Activated naive CD4-positive, alpha-beta T cell treated with anti-CD3 and anti-CD28 coated beads, Interleukin-2, amount 50 U/mL, for 24 hours (primary cell): ENCODE measurements around the gene BNIP1.

Experiments
- H3K27ac Mint-ChIP-seq: one replicate; pipeline ENCODE4 v1.8.0; 2021; ENCODE audit warnings: mild to moderate bottlenecking, mixed read lengths
- H3K27me3 Mint-ChIP-seq: one replicate; pipeline ENCODE4 v1.8.0; 2021; ENCODE audit warnings: mixed read lengths
- H3K36me3 Mint-ChIP-seq: one replicate; pipeline ENCODE4 v1.8.0; 2021; ENCODE audit warnings: mixed read lengths
- H3K4me1 Mint-ChIP-seq: one replicate; pipeline ENCODE4 v1.8.0; 2021; ENCODE audit warnings: mixed read lengths
- H3K4me3 Mint-ChIP-seq: one replicate; pipeline ENCODE4 v1.8.0; 2021; ENCODE audit warnings: mild to moderate bottlenecking, mixed read lengths
- H3K9me3 Mint-ChIP-seq: one replicate; pipeline ENCODE4 v1.8.0; 2021; ENCODE audit warnings: mixed read lengths

The BNIP1 gene

DNA sequence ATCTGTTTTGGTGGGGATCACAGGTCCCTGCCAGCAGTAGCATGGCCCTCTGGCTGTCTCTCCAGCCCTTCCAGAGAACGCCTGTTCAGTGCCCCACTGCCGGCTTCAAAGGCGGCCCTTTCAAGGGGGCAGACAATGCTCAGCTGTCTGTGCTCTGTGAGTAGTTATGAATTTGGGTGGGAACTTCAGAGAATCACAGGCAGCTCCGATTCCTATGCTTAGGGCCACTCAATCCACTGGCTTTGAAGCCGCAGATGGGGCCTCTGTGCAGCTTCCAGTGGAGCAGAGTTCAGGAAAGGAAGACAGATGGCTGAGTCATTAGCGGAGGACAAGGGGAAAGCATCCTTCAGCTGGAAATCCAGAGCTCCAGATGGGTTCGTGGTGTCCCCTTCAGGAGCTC lies 48.2 kb downstream of the BNIP1 start:
- no peaks in the 10 kb centered on the region for H3K4me1 Mint-ChIP-seq
- no peaks in the 10 kb centered on the region for H3K9me3 Mint-ChIP-seq
- no peaks in the 10 kb centered on the region for H3K36me3 Mint-ChIP-seq
- H3K27ac Mint-ChIP-seq, result no peak overlapping the region
- H3K27me3 Mint-ChIP-seq, result peaks cover 1% of the 10 kb centered on the region
- no peak overlapping the region for H3K4me3 Mint-ChIP-seq

DNA sequence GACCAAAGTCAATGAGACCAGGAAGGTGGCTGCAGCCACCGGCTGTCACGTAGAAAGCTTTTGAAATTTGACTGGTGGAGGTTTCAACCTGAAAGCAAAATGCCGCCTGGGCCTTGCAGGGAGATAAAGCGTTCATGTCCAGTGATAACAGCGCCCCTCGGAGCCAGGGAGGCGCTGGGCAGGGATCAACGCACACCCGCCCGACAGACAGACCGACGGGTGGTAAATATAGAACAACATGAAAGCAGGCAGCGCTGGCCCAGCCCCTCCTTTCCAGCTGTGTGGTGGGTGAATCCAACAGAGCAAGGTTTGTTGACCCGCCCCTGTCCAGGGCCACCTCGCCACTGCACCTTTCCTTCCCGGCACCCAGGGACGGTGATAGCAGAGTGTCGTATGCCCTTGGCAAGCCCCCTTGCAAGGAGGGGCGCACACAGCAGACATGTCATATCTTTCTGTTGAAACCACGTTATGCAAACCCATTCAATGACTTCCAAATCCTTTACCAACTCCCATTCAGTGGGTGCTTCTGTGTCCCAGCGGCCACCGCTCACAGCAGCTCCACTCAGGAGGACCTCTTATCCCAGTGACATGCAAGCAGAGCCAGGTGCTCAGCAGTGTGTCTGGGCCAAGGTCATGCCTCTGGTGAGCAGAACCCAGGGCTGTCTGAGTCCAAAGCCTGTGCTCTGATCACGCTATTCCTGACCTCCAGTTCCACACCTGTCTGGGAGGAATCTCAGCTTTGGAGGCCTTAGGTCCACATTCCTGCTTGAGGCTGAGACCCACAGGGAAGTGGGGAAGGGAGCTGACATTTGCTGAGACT lies 52.0 kb downstream of the BNIP1 start:
- Mint-ChIP-seq H3K4me1 (no peaks in the 10 kb centered on the region), H3K4me3 (no peak overlapping the region), H3K27me3 (peaks cover 7% of the 10 kb centered on the region), H3K9me3 (peaks cover 6% of the 10 kb centered on the region), H3K36me3 (peaks cover 4% of the 10 kb centered on the region), H3K27ac (no peak overlapping the region)

DNA sequence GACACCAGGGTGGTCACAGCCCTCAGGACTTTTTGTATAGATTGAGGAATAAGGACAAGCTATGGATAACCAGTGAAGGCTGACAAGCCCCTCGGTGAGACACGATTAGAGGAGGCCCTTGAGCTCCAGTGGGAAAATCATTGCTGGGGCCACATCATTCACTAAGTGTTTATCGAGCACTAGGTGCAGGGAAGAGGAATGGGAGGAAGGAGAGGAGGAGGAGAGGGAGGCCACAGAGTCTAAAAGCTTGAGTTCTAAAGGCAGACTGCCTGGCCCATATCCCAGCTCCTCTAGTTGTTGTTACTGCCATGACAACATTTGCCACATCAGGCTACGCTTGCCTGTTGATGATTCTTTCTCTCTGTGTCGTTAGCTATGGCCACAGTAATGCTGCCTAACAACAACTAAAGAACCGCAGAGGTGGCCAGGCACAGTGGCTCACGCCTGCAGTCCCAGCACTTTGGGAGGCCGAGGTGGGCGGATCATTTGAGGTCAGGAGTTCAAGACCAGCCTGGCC lies 53.1 kb downstream of the BNIP1 start:
- Mint-ChIP-seq H3K27me3 (peaks cover 9% of the 10 kb centered on the region), H3K27ac (no peak overlapping the region), H3K4me1 (no peaks in the 10 kb centered on the region), H3K4me3 (no peak overlapping the region), H3K36me3 (peaks cover 4% of the 10 kb centered on the region), H3K9me3 (peaks cover 6% of the 10 kb centered on the region)

DNA sequence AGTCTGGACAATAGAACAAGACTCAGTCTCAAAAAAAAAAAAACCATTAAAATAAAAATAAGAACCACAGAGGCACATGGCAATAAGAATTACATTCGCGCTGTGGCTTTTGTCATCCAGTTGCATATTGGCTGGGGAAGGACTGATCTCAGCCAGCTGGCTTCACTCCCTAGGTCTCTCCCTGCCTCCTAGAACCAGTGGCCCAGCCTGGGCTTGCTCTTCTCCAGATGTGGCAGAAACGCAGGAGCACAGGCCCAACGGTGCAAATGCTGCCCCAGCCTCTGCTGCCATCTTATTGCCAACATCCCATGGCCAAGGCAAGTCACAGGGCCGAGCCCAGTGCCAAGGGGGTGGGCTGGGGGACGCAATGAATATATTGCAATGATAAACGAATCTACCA lies 53.7 kb downstream of the BNIP1 start:
- Mint-ChIP-seq H3K9me3 (peaks cover 6% of the 10 kb centered on the region), H3K27me3 (peaks cover 11% of the 10 kb centered on the region), H3K27ac (no peak overlapping the region), H3K36me3 (peaks cover 4% of the 10 kb centered on the region), H3K4me1 (no peaks in the 10 kb centered on the region), H3K4me3 (no peak overlapping the region)

DNA sequence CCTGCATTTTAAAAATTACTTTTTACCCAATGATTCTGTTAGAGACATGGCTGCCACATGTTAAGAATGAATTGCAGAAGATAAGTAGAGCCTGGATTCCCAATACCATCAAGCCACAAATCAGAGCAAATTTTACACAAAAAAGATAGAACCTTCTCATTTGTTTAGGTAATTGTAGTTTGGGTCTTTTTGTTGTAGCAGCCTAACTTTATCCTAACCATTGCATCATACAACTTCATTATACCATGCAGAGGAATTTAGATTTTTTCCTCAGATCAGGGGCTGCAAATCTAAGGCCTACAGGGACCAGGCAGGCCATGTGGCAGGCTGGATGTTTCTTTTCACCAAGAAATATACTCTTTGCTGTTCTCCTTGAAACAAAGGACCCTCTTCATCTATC lies 56.0 kb downstream of the BNIP1 start:
- no peak overlapping the region for H3K4me3 Mint-ChIP-seq
- no peak overlapping the region for H3K27ac Mint-ChIP-seq
- H3K9me3 Mint-ChIP-seq, result peaks cover 6% of the 10 kb centered on the region
- H3K27me3 Mint-ChIP-seq, result peaks cover 21% of the 10 kb centered on the region
- H3K36me3 Mint-ChIP-seq, result peaks cover 4% of the 10 kb centered on the region
- no peaks in the 10 kb centered on the region for H3K4me1 Mint-ChIP-seq

DNA sequence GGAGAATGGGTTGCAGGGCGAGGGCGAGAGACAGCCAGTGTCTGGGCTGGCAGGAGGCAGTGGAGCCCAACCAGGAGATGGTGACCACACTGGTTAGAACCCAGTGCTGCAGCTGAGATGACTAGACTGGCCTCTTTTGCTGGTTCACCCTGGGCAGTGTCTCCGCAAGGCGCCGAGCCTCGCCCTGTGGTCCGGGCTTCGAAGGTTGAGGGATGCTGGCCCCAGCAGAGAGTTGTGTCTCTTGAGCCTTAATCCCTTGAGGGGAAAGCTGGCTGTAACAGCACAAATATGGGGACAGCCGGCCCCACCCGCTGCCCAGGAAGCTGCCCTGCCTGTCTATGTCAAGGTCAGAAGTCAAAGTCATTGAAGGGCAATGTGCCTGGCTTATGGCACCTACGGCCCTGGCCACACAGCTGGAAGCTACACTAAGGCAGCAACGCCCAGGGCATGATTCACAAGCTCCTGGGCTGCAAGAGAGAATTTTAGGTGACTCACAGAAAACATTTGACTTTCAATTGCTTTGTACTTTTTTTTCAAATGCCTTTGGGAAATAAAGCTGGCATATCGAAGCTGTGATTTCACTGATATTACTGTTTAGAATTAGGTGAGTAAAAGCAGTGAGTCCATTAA lies 57.4 kb downstream of the BNIP1 start:
- Mint-ChIP-seq H3K4me3 (no peak overlapping the region), H3K9me3 (peaks cover 6% of the 10 kb centered on the region), H3K27ac (no peak overlapping the region), H3K36me3 (peaks cover 4% of the 10 kb centered on the region), H3K4me1 (no peaks in the 10 kb centered on the region), H3K27me3 (peaks cover 23% of the 10 kb centered on the region)

DNA sequence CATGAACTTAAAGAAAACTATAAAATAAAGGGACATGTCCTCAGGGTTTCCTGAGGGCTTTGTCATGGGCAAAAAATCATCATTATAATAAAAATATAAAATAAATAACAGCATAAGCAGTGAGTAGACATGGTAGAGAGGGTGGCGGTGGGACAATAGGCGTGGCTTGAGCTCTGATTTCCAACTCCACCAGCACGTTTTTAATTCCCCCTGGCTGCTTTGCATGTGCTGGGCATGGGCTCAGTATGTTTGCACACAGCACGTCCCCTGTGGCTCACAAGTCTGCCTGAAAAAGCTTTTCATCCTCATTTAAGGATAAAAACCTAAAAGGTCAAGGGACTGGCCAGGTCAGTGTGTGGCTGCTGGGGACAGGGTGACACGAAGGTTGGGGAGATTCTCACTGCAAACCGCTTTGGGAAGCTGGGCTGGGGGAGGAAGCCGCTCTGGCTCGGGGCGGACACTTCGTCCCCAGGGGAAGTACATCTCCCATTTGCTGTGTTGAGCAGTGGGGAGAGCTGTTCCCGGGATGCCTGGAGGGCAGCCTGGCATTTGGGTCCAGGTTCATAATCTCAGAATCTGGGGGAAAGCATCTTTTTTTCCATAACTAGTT lies 58.0 kb downstream of the BNIP1 start:
- H3K4me1 Mint-ChIP-seq, result no peaks in the 10 kb centered on the region
- H3K9me3 Mint-ChIP-seq, result peaks cover 6% of the 10 kb centered on the region
- peaks cover 25% of the 10 kb centered on the region for H3K27me3 Mint-ChIP-seq
- peaks cover 4% of the 10 kb centered on the region for H3K36me3 Mint-ChIP-seq
- no peak overlapping the region for H3K27ac Mint-ChIP-seq
- no peak overlapping the region for H3K4me3 Mint-ChIP-seq

DNA sequence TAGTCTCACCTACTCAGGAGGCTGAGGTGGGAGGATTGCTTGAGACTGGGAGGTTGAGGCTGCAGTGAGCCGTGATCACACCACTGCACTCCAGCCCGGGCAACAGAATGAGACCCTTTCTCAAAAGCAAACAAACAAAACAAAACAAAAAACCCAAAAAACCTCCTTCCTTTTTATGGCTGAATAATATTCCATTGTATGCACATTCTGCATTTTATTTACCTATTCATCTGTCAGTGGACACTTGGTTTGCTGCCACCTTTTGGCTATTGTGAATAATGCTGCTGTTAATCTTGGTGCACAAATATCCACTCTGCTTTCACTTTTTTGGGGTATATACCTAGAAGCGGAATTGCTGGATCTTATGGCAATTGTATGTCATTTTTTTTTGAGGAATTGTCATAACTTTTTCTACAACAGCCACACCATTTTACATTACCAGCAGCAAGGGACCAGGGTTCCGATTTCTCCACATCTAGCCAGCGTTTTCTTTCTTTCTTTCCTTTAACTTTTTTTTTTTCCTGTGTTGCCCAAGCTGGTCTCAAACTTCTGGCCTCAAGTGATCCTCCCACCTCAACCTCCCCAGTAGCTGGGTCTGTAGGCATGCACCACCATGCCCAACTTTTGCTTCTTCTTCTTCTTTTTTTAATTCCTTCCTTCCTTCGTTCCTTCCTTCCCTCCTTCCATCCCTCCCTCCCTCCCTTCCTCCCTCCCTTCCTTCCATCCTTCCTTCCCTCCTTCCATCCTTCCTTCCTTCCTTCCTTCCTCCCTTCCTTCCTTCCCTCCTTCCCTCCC lies 60.1 kb downstream of the BNIP1 start:
- Mint-ChIP-seq H3K36me3 (peaks cover 2% of the 10 kb centered on the region), H3K27ac (no peak overlapping the region), H3K4me1 (no peaks in the 10 kb centered on the region), H3K4me3 (no peak overlapping the region), H3K9me3 (peaks cover 3% of the 10 kb centered on the region), H3K27me3 (peaks cover 24% of the 10 kb centered on the region)

DNA sequence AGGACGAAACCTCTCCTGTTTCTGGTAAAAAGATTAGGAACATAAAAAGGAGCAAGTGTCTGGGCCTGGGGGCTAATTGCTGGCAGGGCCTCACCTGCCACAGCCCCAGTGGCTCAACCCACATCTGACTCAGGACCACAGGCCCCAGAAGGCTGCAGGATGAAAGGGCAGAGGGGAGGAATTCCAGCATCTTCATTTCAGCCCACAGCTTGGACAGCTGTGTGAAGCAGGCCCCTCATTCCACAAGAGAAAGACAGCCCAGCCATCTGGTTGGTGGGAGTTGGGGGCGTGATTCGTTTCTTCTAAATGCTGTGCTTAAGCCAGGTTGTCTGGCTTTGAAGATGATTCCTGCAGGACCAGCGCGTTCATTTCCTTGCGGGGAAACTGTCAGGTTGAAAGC lies 61.6 kb downstream of the BNIP1 start:
- peaks cover 22% of the 10 kb centered on the region for H3K27me3 Mint-ChIP-seq

DNA sequence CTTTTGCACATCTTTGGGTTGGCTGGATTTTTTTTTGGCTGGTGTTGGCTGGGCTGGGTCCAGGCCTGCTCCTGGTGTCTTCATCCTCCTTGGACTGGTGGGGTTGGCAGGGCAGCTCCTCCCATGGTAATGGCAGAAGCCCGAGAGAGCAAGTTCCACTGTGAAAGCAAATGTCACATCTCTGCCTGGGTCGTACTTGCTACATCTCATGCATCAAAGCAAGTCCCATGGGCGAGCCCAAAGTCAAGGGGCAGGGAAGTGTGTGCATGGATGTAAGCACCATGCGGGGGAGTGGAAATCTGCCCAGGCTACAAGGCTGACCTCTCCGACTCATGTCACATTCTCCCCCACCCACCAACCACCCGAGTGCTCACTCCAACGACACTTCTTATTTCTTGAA lies 64.0 kb downstream of the BNIP1 start:
- H3K36me3 Mint-ChIP-seq, result no peaks in the 10 kb centered on the region
- H3K27ac Mint-ChIP-seq, result no peak overlapping the region
- H3K9me3 Mint-ChIP-seq, result no peaks in the 10 kb centered on the region
- no peaks in the 10 kb centered on the region for H3K4me1 Mint-ChIP-seq
- no peak overlapping the region for H3K4me3 Mint-ChIP-seq
- peaks cover 16% of the 10 kb centered on the region for H3K27me3 Mint-ChIP-seq

More for the DNA sequence above, 61.6 kb downstream of the BNIP1 start:
- Mint-ChIP-seq H3K27ac (no peak overlapping the region), H3K4me3 (no peak overlapping the region), H3K36me3 (no peaks in the 10 kb centered on the region), H3K4me1 (no peaks in the 10 kb centered on the region), H3K9me3 (no peaks in the 10 kb centered on the region)

DNA sequence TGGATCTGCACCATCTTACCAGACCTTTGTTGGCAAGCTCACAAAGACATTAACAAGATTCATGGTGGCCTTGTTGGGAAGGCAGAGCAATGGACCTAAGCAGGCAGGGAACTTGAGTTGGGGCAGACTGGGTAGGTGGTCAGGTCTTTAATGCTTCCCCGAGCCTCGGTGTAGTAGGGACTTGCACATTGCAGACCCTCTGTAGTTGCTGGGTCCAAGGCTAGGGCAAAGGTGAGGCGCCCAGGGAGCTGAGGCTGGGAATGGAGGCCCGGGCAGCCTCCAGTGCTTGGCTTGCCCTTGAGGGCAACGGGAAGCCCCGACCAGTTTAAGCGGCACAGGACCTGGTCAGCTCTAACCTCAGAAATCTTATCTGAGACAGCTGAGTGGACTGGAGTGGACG lies 66.5 kb downstream of the BNIP1 start:
- no peaks in the 10 kb centered on the region for H3K9me3 Mint-ChIP-seq
- no peaks in the 10 kb centered on the region for H3K4me1 Mint-ChIP-seq
- no peaks in the 10 kb centered on the region for H3K36me3 Mint-ChIP-seq
- no peak overlapping the region for H3K4me3 Mint-ChIP-seq
- peaks cover 5% of the 10 kb centered on the region for H3K27me3 Mint-ChIP-seq
- no peak overlapping the region for H3K27ac Mint-ChIP-seq

DNA sequence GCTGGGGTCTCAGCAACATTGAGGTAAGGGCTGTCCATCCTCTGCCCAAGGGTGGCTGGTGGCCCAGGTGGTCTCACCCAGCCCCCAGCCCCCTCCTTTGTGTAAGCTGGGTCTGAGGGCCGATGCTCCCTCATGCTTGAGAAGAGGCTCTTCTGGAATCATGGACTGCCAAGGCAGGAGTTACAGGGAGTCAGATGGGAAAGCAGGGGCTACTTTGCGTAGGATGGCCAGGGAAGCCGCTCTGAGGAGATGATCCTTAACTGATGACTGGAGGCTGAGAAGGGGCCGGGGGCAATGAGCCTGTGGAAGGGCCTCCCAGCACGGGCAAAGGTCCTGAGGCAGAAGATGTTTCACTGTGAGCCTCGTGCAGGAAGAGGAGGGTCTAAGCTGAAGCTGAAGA lies 67.0 kb downstream of the BNIP1 start:
- Mint-ChIP-seq H3K27me3 (peaks cover 5% of the 10 kb centered on the region), H3K4me1 (no peaks in the 10 kb centered on the region), H3K4me3 (no peak overlapping the region), H3K9me3 (no peaks in the 10 kb centered on the region), H3K36me3 (no peaks in the 10 kb centered on the region), H3K27ac (no peak overlapping the region)

DNA sequence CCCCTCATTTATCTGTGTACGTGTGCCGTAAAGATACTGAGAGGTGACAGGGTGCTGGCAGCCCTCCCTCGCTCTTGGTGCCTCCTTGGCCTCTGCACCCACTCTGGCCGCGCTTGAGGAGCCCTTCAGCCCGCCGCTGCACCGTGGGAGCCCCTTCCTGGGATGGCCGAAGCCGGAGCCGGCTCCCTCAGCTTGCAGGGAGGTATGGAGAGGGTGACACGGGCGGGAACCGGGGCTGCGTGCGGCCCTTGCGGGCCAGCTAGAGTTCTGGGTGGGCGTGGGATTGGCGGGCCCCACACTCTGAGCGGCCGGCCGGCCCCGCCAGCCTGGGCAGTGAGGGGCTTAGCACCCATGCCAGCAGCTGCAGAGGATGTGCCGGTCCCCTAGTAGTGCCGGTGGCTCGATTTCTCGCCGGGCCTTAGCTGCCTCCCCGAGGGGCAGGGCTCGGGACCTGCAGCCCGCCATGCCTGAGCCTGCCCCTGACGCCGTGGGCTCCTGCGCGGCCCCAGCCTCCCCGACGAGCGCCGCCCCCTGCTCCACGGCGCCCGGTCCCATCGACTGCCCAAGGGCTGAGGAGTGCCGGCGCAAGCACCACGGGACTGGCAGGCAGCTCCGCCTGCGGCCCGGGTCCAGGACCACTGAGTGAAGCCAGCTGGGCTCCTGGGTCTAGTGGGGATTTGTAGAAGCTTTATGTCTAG lies 69.1 kb downstream of the BNIP1 start:
- Mint-ChIP-seq H3K4me3 (no peak overlapping the region), H3K36me3 (no peaks in the 10 kb centered on the region), H3K9me3 (no peaks in the 10 kb centered on the region), H3K4me1 (no peaks in the 10 kb centered on the region), H3K27me3 (peaks cover 7% of the 10 kb centered on the region), H3K27ac (no peak overlapping the region)
